GM12878 (cell line): ENCODE data around the gene SAP130. TPM values are rescaled to one million over a fixed set of nuclear protein-coding genes. Genes with fewer than 3 reads are reported as not detected.

Experiments
- ATAC-seq: fragments of 200-7000 bp; cut with Tn5 transposase; 3 replicates; pipeline ENCODE4 v1.9.1; 2020; ENCODE audit warnings: mild to moderate bottlenecking, moderate library complexity
- BruUV-seq: library from RNA; stranded (reverse); fragments of 400-500 nt; replicated peaks from 2 replicates; lab custom pipeline; 2021; lab: Mats Ljungman, UMichigan
- CTCF ChIA-PET: fragments of 300-600 bp; sonication (Branson Sonifier 250); formaldehyde crosslinking; extraction: SDS; loops from one replicate; lab custom pipeline; 2021; ENCODE audit warnings: inconsistent platforms; lab: Yijun Ruan, JAX
- POLR2A ChIA-PET: fragments of 350-600 bp; formaldehyde crosslinking; extraction: SDS; loops from one replicate; lab custom pipeline; 2021; ENCODE audit warnings: inconsistent platforms; lab: Charles Lee
- RAD21 ChIA-PET: fragments of 300-600 bp; sonication (Branson Sonifier 250); formaldehyde crosslinking; loops from one replicate; lab custom pipeline; 2023; ENCODE audit warnings: antibody characterized with exemption; ENCODE audit not compliant: unreplicated experiment; lab: Charles Lee
- SMC1A ChIA-PET: fragments of 300-600 bp; sonication (Branson Sonifier 250); formaldehyde crosslinking; loops from one replicate; lab custom pipeline; 2023; ENCODE audit not compliant: unreplicated experiment, uncharacterized antibody; lab: Charles Lee
- DNase-seq: peaks from one replicate; pipeline ENCODE4 v3.0.0-alpha.2; 2011; ENCODE audit warnings: low read depth, low spot score
- FAIRE-seq: peaks from 3 replicates; lab custom pipeline; 2011; peaks lifted over from hg19 to GRCh38; lab: Jason Lieb, UNC
- H2AFZ ChIP-seq: 2 replicates; pipeline ENCODE4 v1.6.0; 2011; ENCODE audit warnings: low read depth, low read length, control low read depth; ENCODE audit not compliant: control insufficient read depth
- H3K27ac ChIP-seq: 2 replicates; pipeline ENCODE4 v1.5.1; 2011; ENCODE audit warnings: control low read depth; ENCODE audit not compliant: control insufficient read depth, insufficient read depth
- H3K27me3 ChIP-seq, 2 experiments: replicated peaks in 1 of 2; 2 replicates each; pipeline versions ENCODE4 v1.6.0 to v1.6.1; 2011; ENCODE audit warnings: low read length in 1 of 2; ENCODE audit not compliant: control insufficient read depth in 2 of 2, insufficient read depth in 2 of 2
- H3K36me3 ChIP-seq, 2 experiments: 2 replicates each; pipeline ENCODE4 v1.5.1; 2011; ENCODE audit warnings: low read length in 1 of 2; ENCODE audit not compliant: control insufficient read depth in 2 of 2, insufficient read depth in 2 of 2
- H3K4me1 ChIP-seq: 2 replicates; pipeline ENCODE4 v1.6.1; 2011; ENCODE audit warnings: mild to moderate bottlenecking, low read length, moderate library complexity, mixed read lengths; ENCODE audit not compliant: control insufficient read depth, insufficient read depth
- H3K4me2 ChIP-seq: 2 replicates; pipeline ENCODE4 v1.6.0; 2011; ENCODE audit warnings: control low read depth; ENCODE audit not compliant: control insufficient read depth, insufficient read depth
- H3K4me3 ChIP-seq: fragments of 200-600 bp; sonication (generic); 2 replicates; pipeline ENCODE4 v1.5.1; 2016
- H3K79me2 ChIP-seq: 2 replicates; pipeline ENCODE4 v1.6.0; 2011; ENCODE audit warnings: low read length; ENCODE audit not compliant: control insufficient read depth, insufficient read depth
- H3K9ac ChIP-seq: 2 replicates; pipeline ENCODE4 v1.8.0; 2011; ENCODE audit warnings: low read length, control low read depth, mixed read lengths; ENCODE audit not compliant: control insufficient read depth, insufficient read depth
- H3K9me3 ChIP-seq: replicated peaks from 3 replicates; pipeline ENCODE4 v1.5.1; 2011; ENCODE audit warnings: mild to moderate bottlenecking, low read length; ENCODE audit not compliant: control insufficient read depth, insufficient read depth
- H4K20me1 ChIP-seq: 2 replicates; pipeline ENCODE4 v1.6.0; 2011; ENCODE audit not compliant: control insufficient read depth, insufficient read depth
- IRF4 ChIP-seq: IDR thresholded peaks from 2 replicates; pipeline ENCODE4 v1.6.1; 2011; ENCODE audit warnings: low read depth, low read length
- JUND ChIP-seq: IDR thresholded peaks from 2 replicates; pipeline ENCODE4 v1.6.1; 2012; ENCODE audit warnings: low read depth, mild to moderate bottlenecking, low read length, improper control_type of control experiment, moderate library complexity
- KDM1A ChIP-seq: fragments of 200-600 bp; sonication (generic); IDR thresholded peaks from 2 replicates; pipeline ENCODE4 v1.6.1; 2016; ENCODE audit warnings: borderline replicate concordance
- KLF5 ChIP-seq: fragments of 450-650 bp; IDR thresholded peaks from 2 replicates; pipeline ENCODE4 v1.6.1; 2014; ENCODE audit warnings: mild to moderate bottlenecking; ENCODE audit not compliant: partially characterized antibody
- MTA3 ChIP-seq: IDR thresholded peaks from 2 replicates; pipeline ENCODE4 v1.6.1; 2012; ENCODE audit warnings: low read length, inconsistent platforms, borderline replicate concordance
- MXI1 ChIP-seq: fragments of 150-350 bp; IDR thresholded peaks from 2 replicates; pipeline ENCODE4 v1.6.1; 2011; ENCODE audit warnings: low read depth, mild to moderate bottlenecking, inconsistent platforms, low read length, improper control_type of control experiment
- MYB ChIP-seq: fragments of 150-350 bp; IDR thresholded peaks from 2 replicates; pipeline ENCODE4 v1.6.1; 2014; ENCODE audit warnings: mild to moderate bottlenecking, low read depth, low read length, borderline replicate concordance
- POLR2AphosphoS2 ChIP-seq: IDR thresholded peaks from 2 replicates; pipeline ENCODE4 v1.6.1; 2011; ENCODE audit warnings: low read depth, mild to moderate bottlenecking, low read length, improper control_type of control experiment, moderate library complexity
- RB1 ChIP-seq: fragments of 450-650 bp; formaldehyde crosslinking; IDR thresholded peaks from 2 replicates; pipeline ENCODE4 v1.6.1; 2017; ENCODE audit warnings: mild to moderate bottlenecking, borderline replicate concordance
- SMAD1 ChIP-seq: fragments of 450-650 bp; IDR thresholded peaks from 2 replicates; pipeline ENCODE4 v1.6.1; 2018; ENCODE audit warnings: mild to moderate bottlenecking, low read depth; ENCODE audit not compliant: partially characterized antibody
- SMAD5 ChIP-seq: IDR thresholded peaks from 2 replicates; pipeline ENCODE4 v1.6.1; 2016; ENCODE audit warnings: antibody characterized with exemption, low read depth
- TCF7 ChIP-seq: IDR thresholded peaks from 2 replicates; pipeline ENCODE4 v1.6.1; 2014; ENCODE audit warnings: antibody characterized with exemption, borderline replicate concordance
- WRNIP1 ChIP-seq: IDR thresholded peaks from 2 replicates; pipeline ENCODE4 v1.6.1; 2011; ENCODE audit warnings: low read depth, low read length, improper control_type of control experiment, borderline replicate concordance
- YY1 ChIP-seq: IDR thresholded peaks from 2 replicates; pipeline ENCODE4 v1.6.1; 2011; ENCODE audit warnings: low read depth, mild to moderate bottlenecking, low read length
- ZNF24 ChIP-seq: fragments of 450-650 bp; IDR thresholded peaks from 2 replicates; pipeline ENCODE4 v1.6.1; 2017; ENCODE audit warnings: antibody characterized with exemption, mild to moderate bottlenecking
- ZNF622 ChIP-seq: fragments of 450-650 bp; IDR thresholded peaks from 2 replicates; pipeline ENCODE4 v1.6.1; 2017; ENCODE audit warnings: mild to moderate bottlenecking, inconsistent platforms
- WGBS: methylation state at CpG from one replicate; pipeline ENCODE4 v1.1.6; 2016; ENCODE audit warnings: low lambda C conversion rate; ENCODE audit not compliant: insufficient replicate concordance, insufficient coverage; ENCODE audit errors: missing lambda C conversion rate; 5-methylcytosine and 5-hydroxymethylcytosine counted together
- in situ Hi-C: fragments of 300-500 bp; cut with MboI; formaldehyde crosslinking; loops from 9 replicates; pipeline ENCODE4 v1.14.3; 2018; ENCODE audit warnings: mixed read lengths
- intact Hi-C: fragments of 100-400 bp; cut with micrococcal nuclease; formaldehyde crosslinking; loops from one replicate; pipeline ENCODE4 v1.14.2; 2022; ENCODE audit not compliant: unreplicated experiment
- polyA plus RNA-seq, 11 experiments: library from polyadenylated mRNA; depleted of rRNA in 4 of 11; unstranded in 6 of 11; stranded (reverse) in 5 of 11; fragments of >200 nt; fragmentation: Nextera tagmentation in 4 of 11; fragmentation: Illumina TruSeq in 1 of 11; extraction: Ambion mirVana in 4 of 11; extraction: Trizol in 1 of 11; gene quantifications; 1 replicate in 1 of 11; 2 replicates in 10 of 11; pipeline versions ENCODE4 v1.2.1 to v1.2.3, GENCODE V29; 2011 to 2016; ENCODE audit warnings: inconsistent platforms in 2 of 11, missing spikeins in 2 of 11, low read depth in 1 of 11
- total RNA-seq, 4 experiments: library from RNA; depleted of rRNA in 3 of 4; stranded (reverse); fragments of >200 nt in 3 of 4; fragmentation: Illumina TruSeq in 1 of 4; extraction: Trizol in 1 of 4; gene quantifications; 2 replicates each; pipeline versions ENCODE4 v1.2.1 to v1.2.3, GENCODE V29; 2013 to 2021
- TF ChIP-seq, protein P1 (sequence below): IDR thresholded peaks from 2 replicates; pipeline ENCODE4 v1.6.1; 2011; ENCODE audit warnings: low read depth, mild to moderate bottlenecking, low read length, moderate library complexity, borderline replicate concordance; ENCODE audit errors: extremely low read depth
- TF ChIP-seq, protein P2 (sequence below): IDR thresholded peaks from 2 replicates; pipeline ENCODE4 v1.6.1; 2011; ENCODE audit warnings: low read depth, low read length, improper control_type of control experiment, borderline replicate concordance
- TF ChIP-seq, protein P3 (sequence below): fragments of 450-650 bp; IDR thresholded peaks from 2 replicates; pipeline ENCODE4 v1.6.1; 2017; ENCODE audit warnings: low read depth, mild to moderate bottlenecking, moderate library complexity

The SAP130 gene
- total and polyA plus RNA-seq, 10 of the 15 experiments (the other 5 are each of a cell fraction or from before 2014, with no cell fraction given) = 5.0 to 26.2 (median 9.9) TPM

DNA sequence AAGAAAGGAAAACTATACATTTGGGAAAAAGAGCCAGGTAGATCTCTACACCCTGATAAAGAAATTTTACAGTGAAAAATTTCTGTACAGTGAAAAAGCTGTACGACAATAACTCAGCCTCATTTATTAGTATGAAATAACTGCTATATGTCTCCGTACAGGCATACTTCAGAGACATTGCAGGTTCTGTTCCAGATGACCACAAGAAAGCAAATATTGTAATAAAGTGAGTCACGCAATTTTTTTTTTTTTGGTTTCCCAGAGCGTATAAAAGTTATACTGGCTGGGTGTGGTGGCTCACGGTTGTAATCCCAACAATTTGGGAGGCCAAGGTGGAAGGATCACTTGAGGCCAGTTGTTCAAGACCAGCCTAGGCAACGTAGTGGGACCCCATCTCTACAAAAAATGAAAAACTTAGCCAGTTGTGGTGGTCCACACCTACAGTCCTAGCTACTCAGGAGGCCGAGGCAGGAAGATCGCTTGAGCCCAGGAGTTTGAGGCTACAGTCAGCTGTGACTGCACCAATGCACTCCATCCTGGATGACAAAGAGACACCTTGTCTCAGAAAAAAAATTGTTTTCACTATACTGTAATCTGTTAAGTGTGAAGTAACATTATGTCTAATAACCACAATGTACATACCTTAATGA lies 113.9 kb downstream of the SAP130 start:
- ATAC-seq (no peak), FAIRE-seq (no peak), DNase-seq (no peak)
- Histone ChIP-seq H4K20me1 (no peaks in the 10 kb centered on the region), H3K4me3 (no peak overlapping the region), H3K9ac (no peak overlapping the region), H3K9me3 (no peaks in the 10 kb centered on the region), H2AFZ (no peak overlapping the region), H3K36me3 (no peaks in the 10 kb centered on the region), H3K79me2 (no peaks in the 10 kb centered on the region), H3K4me2 (no peak overlapping the region), H3K4me1 (no peaks in the 10 kb centered on the region), H3K27me3 (no peaks in the 10 kb centered on the region), H3K27ac (no peak overlapping the region)
- WGBS = 65% methylated on average over 8 of the region's 8 CpGs
- intact Hi-C loops = no loop called here
- no TSS peak for BruUV-seq
- POLR2A ChIA-PET = no interaction called here
- in situ Hi-C loops = no loop called here
- CTCF ChIA-PET = no interaction called here
- RAD21 ChIA-PET = no interaction called here
- SMC1A ChIA-PET = no interaction called here
- TF ChIP-seq POLR2AphosphoS2 (no peak), RB1 (no peak), WRNIP1 (no peak), SMAD5 (no peak), KLF5 (no peak), ZNF622 (no peak), KDM1A (no peak), JUND (no peak), IRF4 (no peak), YY1 (no peak), MXI1 (no peak), TCF7 (no peak), SMAD1 (no peak), MYB (no peak), ZNF24 (no peak), MTA3 (no peak)
- TF ChIP-seq, protein P1, sequence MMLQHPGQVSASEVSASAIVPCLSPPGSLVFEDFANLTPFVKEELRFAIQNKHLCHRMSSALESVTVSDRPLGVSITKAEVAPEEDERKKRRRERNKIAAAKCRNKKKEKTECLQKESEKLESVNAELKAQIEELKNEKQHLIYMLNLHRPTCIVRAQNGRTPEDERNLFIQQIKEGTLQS = no peak
- TF ChIP-seq, protein P2, sequence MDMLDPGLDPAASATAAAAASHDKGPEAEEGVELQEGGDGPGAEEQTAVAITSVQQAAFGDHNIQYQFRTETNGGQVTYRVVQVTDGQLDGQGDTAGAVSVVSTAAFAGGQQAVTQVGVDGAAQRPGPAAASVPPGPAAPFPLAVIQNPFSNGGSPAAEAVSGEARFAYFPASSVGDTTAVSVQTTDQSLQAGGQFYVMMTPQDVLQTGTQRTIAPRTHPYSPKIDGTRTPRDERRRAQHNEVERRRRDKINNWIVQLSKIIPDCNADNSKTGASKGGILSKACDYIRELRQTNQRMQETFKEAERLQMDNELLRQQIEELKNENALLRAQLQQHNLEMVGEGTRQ = no peak
- TF ChIP-seq, protein P3, sequence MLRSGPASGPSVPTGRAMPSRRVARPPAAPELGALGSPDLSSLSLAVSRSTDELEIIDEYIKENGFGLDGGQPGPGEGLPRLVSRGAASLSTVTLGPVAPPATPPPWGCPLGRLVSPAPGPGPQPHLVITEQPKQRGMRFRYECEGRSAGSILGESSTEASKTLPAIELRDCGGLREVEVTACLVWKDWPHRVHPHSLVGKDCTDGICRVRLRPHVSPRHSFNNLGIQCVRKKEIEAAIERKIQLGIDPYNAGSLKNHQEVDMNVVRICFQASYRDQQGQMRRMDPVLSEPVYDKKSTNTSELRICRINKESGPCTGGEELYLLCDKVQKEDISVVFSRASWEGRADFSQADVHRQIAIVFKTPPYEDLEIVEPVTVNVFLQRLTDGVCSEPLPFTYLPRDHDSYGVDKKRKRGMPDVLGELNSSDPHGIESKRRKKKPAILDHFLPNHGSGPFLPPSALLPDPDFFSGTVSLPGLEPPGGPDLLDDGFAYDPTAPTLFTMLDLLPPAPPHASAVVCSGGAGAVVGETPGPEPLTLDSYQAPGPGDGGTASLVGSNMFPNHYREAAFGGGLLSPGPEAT = no peak
